Smooth muscle cell (in vitro differentiated cells): Measurements from ENCODE around the gene NOP53. TPM values are rescaled to one million over a fixed set of nuclear protein-coding genes. Genes with fewer than 3 reads are reported as not detected.
"Not testable (repeated sequence)": the region's sequence is repeated elsewhere in the genome, so short reads cannot be mapped to it uniquely, and the experiment has no call there.

Experiments used
- DNase-seq: peaks from one replicate; lab custom pipeline; 2025; ENCODE audit not compliant: unreplicated experiment; lab: John Stamatoyannopoulos, UW
- H2AFZ ChIP-seq: fragments of 200-600 bp; sonication (generic); 2 replicates; pipeline ENCODE4 v1.6.0; 2016; ENCODE audit warnings: antibody characterized with exemption, low read depth, mild to moderate bottlenecking
- H3F3A ChIP-seq: fragments of 200-600 bp; sonication (generic); 2 replicates; pipeline ENCODE4 v1.6.0; 2017; ENCODE audit warnings: antibody characterized with exemption, low read depth
- H3K27ac ChIP-seq: fragments of 200-600 bp; sonication (generic); 2 replicates; pipeline ENCODE4 v1.5.1; 2016; ENCODE audit warnings: low read depth, mild to moderate bottlenecking
- H3K27me3 ChIP-seq: fragments of 200-600 bp; sonication (generic); 2 replicates; pipeline ENCODE4 v1.6.1; 2016; ENCODE audit warnings: low read depth, mild to moderate bottlenecking
- H3K36me3 ChIP-seq: fragments of 200-600 bp; sonication (generic); 2 replicates; pipeline ENCODE4 v1.5.1; 2016; ENCODE audit warnings: low read depth
- H3K4me1 ChIP-seq: fragments of 200-600 bp; sonication (generic); 2 replicates; pipeline ENCODE4 v1.5.1; 2016; ENCODE audit warnings: low read depth
- H3K4me2 ChIP-seq: fragments of 200-600 bp; sonication (generic); 2 replicates; pipeline ENCODE4 v1.6.0; 2016; ENCODE audit warnings: mild to moderate bottlenecking
- H3K4me3 ChIP-seq: fragments of 200-600 bp; sonication (generic); 2 replicates; pipeline ENCODE4 v1.5.1; 2016; ENCODE audit warnings: mild to moderate bottlenecking
- H3K79me2 ChIP-seq: fragments of 200-600 bp; sonication (generic); 2 replicates; pipeline ENCODE4 v1.6.0; 2016; ENCODE audit warnings: low read depth, mild to moderate bottlenecking
- H3K9ac ChIP-seq: fragments of 200-600 bp; sonication (generic); 2 replicates; pipeline ENCODE4 v1.6.0; 2016; ENCODE audit warnings: low read depth
- H3K9me3 ChIP-seq: fragments of 200-600 bp; sonication (generic); replicated peaks from 2 replicates; pipeline ENCODE4 v1.5.1; 2016; ENCODE audit warnings: low read depth
- H4K20me1 ChIP-seq: fragments of 200-600 bp; sonication (generic); 2 replicates; pipeline ENCODE4 v1.6.0; 2016; ENCODE audit warnings: low read depth
- CTCF ChIP-seq: fragments of 200-600 bp; sonication (generic); IDR thresholded peaks from 2 replicates; pipeline ENCODE4 v1.5.1; 2017; ENCODE audit warnings: borderline replicate concordance, mild to moderate bottlenecking, antibody characterized with exemption; ENCODE audit not compliant: insufficient read depth, poor library complexity, severe bottlenecking
- WGBS: methylation state at CpG from one replicate; pipeline ENCODE4 v1.1.7; 2016; ENCODE audit warnings: low lambda C conversion rate; 5-methylcytosine and 5-hydroxymethylcytosine counted together
- polyA plus RNA-seq: library from polyadenylated mRNA; unstranded; fragments of >200 nt; fragmentation: Nextera tagmentation; extraction: Ambion mirVana; gene quantifications from 2 replicates; pipeline ENCODE4 v1.2.1, GENCODE V29; 2016
- total RNA-seq: library from RNA; depleted of rRNA; stranded (reverse); fragments of >200 nt; gene quantifications from 2 replicates; pipeline ENCODE4 v1.2.3, GENCODE V29; 2014

The NOP53 gene
- total and polyA plus RNA-seq, 2 experiments from 2014 or later, result 42.8 to 74.5 TPM

GRCh38 chr19:47776568-47776967 is 31.2 kb downstream of the NOP53 start:
- 88% methylated on average over 4 of the region's 4 CpGs for WGBS
- no peak for TF ChIP-seq CTCF

GRCh38 chr19:47777245-47778048 is 32.1 kb downstream of the NOP53 start:
- H4K20me1 ChIP-seq, result peaks cover 30% of the 10 kb centered on the region
- H3K4me3 ChIP-seq, result peak overlapping the region; percentile 74
- peak overlapping the region; percentile 95 for H3K27ac ChIP-seq
- H3K9me3 ChIP-seq, H2AFZ ChIP-seq, H3K36me3 ChIP-seq, H3F3A ChIP-seq, H3K27me3 ChIP-seq, DNase-seq: not testable (repeated sequence)
- H3K79me2 ChIP-seq, result peaks cover 31% of the 10 kb centered on the region
- peak overlapping the region; percentile 99 for H3K9ac ChIP-seq
- 82% methylated on average over 23 of the region's 23 CpGs for WGBS
- peaks cover 15% of the 10 kb centered on the region for H3K4me1 ChIP-seq
- H3K4me2 ChIP-seq, result peak overlapping the region; percentile 91

More at GRCh38 chr19:47776568-47776967, 31.2 kb downstream of the NOP53 start:
- H2AFZ ChIP-seq, result no peak overlapping the region
- DNase-seq, result no peak
- H3K4me2 ChIP-seq, result no peak overlapping the region
- no peak overlapping the region for H3K4me3 ChIP-seq
- H3F3A ChIP-seq, result peaks cover under 1% of the 10 kb centered on the region
- H3K27me3 ChIP-seq, result no peaks in the 10 kb centered on the region
- H4K20me1 ChIP-seq, result peaks cover 21% of the 10 kb centered on the region
- H3K36me3 ChIP-seq, result no peaks in the 10 kb centered on the region
- peaks cover 15% of the 10 kb centered on the region for H3K4me1 ChIP-seq
- peak overlapping the region; percentile 11 for H3K27ac ChIP-seq
- no peaks in the 10 kb centered on the region for H3K9me3 ChIP-seq
- H3K79me2 ChIP-seq, result peaks cover 31% of the 10 kb centered on the region
- no peak overlapping the region for H3K9ac ChIP-seq

- peak within 1 kb of the TSS; percentile 74 for H3K4me3 ChIP-seq
- H3K4me1 ChIP-seq, result peaks cover 15% of the 10 kb centered on the region
- peaks cover 8% of the 10 kb centered on the region for H3F3A ChIP-seq
- no peak for TF ChIP-seq CTCF
- no peaks in the 10 kb centered on the region for H3K27me3 ChIP-seq
- peak within 1 kb of the TSS; percentile 91 for H3K4me2 ChIP-seq
- H3K27ac ChIP-seq, result peak within 1 kb of the TSS; percentile 95
- 1% methylated on average over 38 of the region's 65 CpGs for WGBS
- H3K9me3 ChIP-seq, result no peaks in the 10 kb centered on the region
- peak within 1 kb of the TSS; percentile 99 for H3K9ac ChIP-seq
- H2AFZ ChIP-seq, result peak within 1 kb of the TSS; percentile 73
- peak; percentile 16 for DNase-seq
- H4K20me1 ChIP-seq, result peaks cover 36% of the 10 kb centered on the region
- no peaks in the 10 kb centered on the region for H3K36me3 ChIP-seq
- H3K79me2 ChIP-seq, result peaks cover 31% of the 10 kb centered on the region
These were observed 33.0 kb downstream of the NOP53 start, which contains the start of gene SELENOW for GRCh38 chr19:47778049-47778953. TSS of gene SELENOW (plus strand) at chr19:47778703. CDS start at chr19:47778786, 83 bp downstream.

GRCh38 chr19:47778954-47779351 is 33.6 kb downstream of the NOP53 start:
- Histone ChIP-seq H3F3A (peaks cover 12% of the 10 kb centered on the region), H3K79me2 (peaks cover 31% of the 10 kb centered on the region), H3K4me2 (peak overlapping the region; percentile 91), H3K4me1 (peaks cover 14% of the 10 kb centered on the region), H3K9ac (peak overlapping the region; percentile 99), H3K36me3 (no peaks in the 10 kb centered on the region), H3K9me3 (no peaks in the 10 kb centered on the region), H4K20me1 (peaks cover 41% of the 10 kb centered on the region), H3K27me3 (no peaks in the 10 kb centered on the region), H3K4me3 (peak overlapping the region; percentile 74), H3K27ac (peak overlapping the region; percentile 95), H2AFZ (peak overlapping the region; percentile 73)
- 2% methylated on average over 18 of the region's 20 CpGs for WGBS
- TF ChIP-seq CTCF, result no peak
- DNase-seq, result no peak
